NCI-H345 (cell line): Measurements from ENCODE around the gene METTL25B.
"Not testable (repeated sequence)": the region's sequence is repeated elsewhere in the genome, so short reads cannot be mapped to it uniquely, and the experiment has no call there.

ENCODE experiments used
- DNase-seq: peaks from one replicate; lab custom pipeline; 2025; lab: John Stamatoyannopoulos, UW

METTL25B gene

DNA sequence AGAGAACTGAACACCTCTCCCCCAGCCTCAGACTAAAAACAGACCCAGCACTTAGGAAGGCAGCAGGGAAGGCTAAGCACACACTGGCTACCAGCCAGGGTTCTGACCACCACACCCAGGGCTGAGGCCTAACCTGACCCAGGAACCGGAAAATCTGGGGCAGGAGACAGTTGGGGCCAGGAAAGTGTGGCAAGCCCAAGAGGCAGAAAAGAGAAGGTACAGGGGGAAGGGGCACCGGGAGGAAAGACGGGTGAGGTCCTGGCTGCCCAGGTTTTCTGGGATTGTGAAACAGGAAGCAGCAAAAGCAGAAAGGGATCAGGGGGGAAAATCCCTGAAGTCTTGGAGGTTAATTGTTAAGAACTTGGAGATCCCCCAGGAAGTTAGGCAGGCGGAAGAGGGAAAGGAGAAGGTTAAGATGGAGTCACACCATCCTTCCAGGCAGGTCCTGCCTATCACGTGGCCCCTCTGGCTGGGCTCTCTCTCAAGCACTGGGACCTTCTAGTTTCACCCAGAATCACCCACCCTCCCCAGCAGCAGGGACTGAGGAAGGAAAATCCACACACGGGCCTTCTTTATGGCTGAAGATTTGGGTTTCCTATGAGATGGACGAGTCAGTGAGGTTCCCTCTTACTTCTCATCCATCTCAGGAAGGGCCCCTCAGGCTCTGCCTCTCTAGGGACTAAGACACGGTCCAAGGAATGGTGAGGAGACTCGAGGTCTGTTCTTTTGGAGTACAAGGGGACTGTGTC is 20.6 kb downstream of the METTL25B start:
- no peak for DNase-seq

DNA sequence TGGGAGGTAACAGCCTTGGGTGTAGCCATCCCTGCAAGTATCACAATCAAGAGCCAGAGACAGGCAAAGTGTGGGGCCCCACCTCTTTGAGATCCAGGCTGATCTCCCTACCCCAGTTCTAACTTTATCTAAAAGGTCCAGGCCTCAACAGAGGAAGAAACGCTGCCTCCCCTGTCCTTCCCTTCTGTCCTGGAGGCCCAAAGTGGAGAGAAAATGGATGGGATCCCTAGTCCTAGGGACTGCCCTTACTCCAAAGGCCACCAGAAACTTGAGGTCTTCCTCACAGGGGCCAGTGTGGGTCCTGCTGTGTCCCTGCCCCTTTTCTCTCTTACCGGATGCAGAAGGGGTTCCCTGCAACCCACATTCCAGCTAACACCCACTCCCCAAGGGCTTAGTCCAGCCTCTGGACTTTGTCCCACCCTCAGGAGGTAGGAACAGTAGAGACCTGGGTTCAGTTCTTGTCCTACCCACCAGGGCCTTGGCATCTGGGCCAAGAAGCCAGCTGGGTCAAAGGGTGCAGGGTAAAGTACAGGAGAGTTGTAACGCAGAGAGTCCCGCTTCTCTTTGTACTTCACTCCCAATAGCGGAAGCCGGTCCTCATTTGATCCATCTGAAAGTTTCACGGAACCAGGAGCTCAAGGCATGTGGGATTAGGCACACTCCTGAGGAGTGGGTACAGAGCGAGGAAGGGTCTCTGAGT is 21.3 kb downstream of the METTL25B start:
- no peak for DNase-seq

DNA sequence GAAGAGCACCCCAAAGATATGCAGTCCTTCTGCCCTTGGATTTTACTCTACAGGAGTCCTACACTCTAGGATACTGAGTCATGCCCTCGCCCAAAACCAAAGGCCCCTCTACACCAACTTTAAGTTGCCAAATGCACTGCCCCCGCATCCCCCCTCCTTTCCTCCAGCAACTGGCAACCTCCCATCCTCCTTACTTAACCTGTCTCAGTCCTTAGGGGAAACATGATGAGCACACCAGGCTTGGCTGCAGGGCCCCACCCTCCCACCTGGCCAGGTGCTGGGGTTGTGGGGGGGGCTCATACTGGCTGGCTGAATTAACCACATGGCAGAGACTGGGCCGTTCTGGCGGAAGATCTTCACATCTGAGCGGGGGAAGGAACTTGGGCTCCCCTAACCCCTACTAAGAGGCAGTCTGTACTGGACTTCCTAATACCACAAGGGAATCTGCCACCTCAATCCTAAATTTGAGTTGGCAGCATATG is 22.0 kb downstream of the METTL25B start:
- DNase-seq = no peak

- DNase-seq = no peak
These were observed 22.6 kb downstream of the METTL25B start for GRCh38 chr1:156750711-156751450.

DNA sequence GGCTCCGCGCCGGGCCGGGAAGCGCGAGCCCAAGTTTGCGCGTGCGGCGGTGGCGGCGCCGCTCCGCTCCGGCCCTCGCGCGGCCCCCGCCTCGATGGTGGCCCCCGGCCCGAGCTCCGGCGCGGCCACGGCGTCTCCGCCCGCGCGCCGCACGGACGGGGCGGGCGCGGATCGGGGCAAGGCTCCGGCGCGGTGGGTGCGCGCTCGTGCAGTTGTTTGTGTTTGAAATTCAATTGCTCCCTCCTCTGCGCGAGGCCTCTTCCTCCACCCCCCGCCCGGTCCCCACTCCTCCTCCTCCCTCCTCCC is 23.1 kb downstream of the METTL25B start, which contains the start of gene HDGF:
TSS of gene HDGF (minus strand) at position 225 of the 306 bp plus-strand sequence. CDS start 246 bp downstream, outside the sequence.
- DNase-seq = no peak

- DNase-seq = peak; percentile 97
These were observed 23.6 kb downstream of the METTL25B start for GRCh38 chr1:156751757-156752481.

- DNase-seq = no peak
These were observed 24.7 kb downstream of the METTL25B start for GRCh38 chr1:156752843-156753482.

GRCh38 chr1:156754219-156754618 is 25.9 kb downstream of the METTL25B start:
- no peak for DNase-seq

DNA sequence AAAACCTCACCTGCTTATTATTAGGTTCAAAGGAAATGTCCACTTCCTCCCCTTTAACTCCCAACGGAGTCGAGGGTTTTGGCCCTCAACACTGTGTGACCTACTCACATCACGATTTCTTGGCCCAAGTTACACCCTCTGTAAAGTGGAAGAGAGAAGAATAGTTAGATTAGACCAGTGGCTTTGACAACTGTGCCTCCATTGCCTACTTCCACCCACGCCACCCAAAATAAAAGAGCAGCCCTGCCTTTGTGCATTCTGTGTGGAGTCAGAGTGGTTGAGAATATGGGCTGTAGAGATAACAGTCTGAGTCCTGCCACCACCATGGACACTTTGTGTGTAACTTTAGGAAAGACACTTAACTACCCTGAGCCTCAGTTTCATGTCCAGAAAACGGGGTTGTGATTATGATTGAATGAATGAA is 27.3 kb downstream of the METTL25B start:
- no peak for DNase-seq

DNA sequence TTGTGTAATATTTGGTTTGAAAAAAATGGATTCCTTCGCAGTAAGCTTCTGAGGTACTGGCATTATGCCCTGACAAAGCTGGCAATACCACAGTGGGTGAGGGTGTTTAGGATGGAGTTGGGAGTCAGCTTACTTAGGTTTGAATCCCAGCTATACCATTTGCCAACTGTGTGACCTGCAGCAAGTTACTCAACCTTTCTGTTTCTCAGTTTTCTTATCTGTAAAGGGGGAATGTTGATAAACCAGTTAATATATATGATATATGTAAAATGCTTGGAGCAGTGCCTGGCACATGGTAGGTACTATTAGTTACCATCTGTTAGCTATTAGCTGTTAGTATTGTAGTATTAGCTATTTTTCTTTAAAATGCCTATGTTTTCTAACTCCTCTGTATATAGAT is 28.1 kb downstream of the METTL25B start:
- DNase-seq = no peak

GRCh38 chr1:156757572-156758253 is 29.4 kb downstream of the METTL25B start:
- DNase-seq = not testable (repeated sequence)

DNA sequence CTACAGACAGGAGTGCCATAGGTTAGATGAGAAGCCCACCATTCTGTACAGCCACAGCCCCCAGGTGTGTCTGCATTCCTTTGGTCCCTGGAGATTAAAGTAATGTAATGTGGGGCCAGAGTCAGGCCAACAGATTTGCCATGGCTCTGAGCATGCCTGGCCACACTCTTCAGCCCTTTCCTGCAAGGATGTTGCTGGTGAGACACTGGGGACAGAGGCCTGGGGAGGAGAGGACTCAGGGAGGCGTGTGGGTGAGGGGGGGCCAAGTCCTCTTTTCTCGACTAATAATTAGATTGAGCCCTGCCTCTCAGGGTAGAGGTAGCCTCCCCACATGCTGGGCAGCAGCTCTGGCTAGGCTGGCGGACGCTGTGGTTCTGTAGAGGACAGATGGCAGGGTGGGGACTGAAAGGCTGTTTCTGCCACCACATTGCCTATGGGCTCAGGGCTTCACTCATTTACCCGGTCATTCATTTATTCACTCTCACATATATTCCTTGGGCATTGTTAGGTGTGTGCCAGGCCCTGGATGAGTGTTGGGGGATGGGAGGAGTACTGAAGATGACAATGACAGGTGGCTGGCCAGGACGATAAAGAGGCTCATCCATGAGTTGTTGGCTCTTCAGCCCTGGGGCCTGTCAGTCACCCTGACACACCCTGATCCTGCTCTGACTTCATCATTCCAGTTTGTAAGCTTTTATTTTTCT is 32.0 kb downstream of the METTL25B start:
- no peak for DNase-seq

- DNase-seq = no peak
These were observed 32.5 kb downstream of the METTL25B start for GRCh38 chr1:156760796-156761104.

- DNase-seq = not testable (repeated sequence)
These were observed 36.9 kb downstream of the METTL25B start for GRCh38 chr1:156765136-156765535.

- no peak for DNase-seq
These were observed 37.4 kb downstream of the METTL25B start for GRCh38 chr1:156765666-156766065.

- DNase-seq = no peak
These were observed 38.2 kb downstream of the METTL25B start for GRCh38 chr1:156766298-156767100.

- peak; percentile 100 for DNase-seq
These were observed 39.0 kb downstream of the METTL25B start, which contains the start of gene PRCC for GRCh38 chr1:156767101-156767878. Gene PRCC, plus strand, starts transcription at chr1:156767535. Its CDS starts 237 bp downstream, at chr1:156767772.

GRCh38 chr1:156767879-156768604 is 39.8 kb downstream of the METTL25B start:
- no peak for DNase-seq
